Suppressor macrophage (primary cell): ENCODE measurements around the gene DDX41.
"Not testable (repeated sequence)": the region's sequence is repeated elsewhere in the genome, so short reads cannot be mapped to it uniquely, and the experiment has no call there.

Experiments used
- DNase-seq, 4 experiments: peaks; one replicate each; pipeline ENCODE4 v3.0.0-alpha.2; 2020 to 2022

The DDX41 gene

DNA sequence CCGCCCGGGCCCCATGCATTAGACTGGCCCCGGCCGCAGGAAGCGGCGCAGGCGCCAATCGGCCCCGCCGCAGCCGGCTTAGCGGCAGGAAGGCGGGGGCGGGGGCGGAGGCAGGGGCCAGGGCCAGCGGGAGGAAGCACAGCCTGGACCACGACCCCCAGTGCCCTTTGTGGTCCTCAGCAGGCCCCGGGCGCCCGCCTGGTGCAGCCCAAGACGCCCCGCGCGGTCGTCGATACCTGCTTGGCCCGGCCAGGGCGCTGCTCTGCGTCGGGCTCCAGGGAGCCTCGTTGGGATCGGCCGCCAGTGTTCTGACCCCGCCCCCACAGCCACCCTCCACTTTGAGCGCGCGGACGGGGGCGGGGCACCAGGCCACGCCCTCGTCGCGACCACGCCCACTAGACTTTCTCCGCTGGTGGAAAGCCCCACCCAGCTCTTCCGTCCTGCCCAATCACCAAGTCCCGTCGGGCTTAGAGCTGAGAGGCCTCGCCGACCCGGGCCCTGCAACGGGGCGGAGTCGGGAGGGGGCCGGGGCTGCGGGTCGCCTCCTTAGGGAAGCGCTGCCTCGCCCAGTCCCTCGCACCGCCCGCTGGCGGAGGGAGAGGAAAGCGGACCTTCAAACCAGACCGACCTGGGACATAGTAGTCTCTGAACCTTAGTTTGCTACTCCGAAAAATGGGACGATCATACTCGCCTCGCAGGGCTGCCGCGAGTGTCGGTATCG, 19.3 kb downstream of the DDX41 start, which contains the start of gene PDLIM7:
PDLIM7 (minus strand) TSS at position 313 of the 721 bp plus-strand sequence. CDS start 1,092 bp downstream, outside the sequence.
- DNase-seq, result peak; percentile 98 to 99 (median 98)

DNA sequence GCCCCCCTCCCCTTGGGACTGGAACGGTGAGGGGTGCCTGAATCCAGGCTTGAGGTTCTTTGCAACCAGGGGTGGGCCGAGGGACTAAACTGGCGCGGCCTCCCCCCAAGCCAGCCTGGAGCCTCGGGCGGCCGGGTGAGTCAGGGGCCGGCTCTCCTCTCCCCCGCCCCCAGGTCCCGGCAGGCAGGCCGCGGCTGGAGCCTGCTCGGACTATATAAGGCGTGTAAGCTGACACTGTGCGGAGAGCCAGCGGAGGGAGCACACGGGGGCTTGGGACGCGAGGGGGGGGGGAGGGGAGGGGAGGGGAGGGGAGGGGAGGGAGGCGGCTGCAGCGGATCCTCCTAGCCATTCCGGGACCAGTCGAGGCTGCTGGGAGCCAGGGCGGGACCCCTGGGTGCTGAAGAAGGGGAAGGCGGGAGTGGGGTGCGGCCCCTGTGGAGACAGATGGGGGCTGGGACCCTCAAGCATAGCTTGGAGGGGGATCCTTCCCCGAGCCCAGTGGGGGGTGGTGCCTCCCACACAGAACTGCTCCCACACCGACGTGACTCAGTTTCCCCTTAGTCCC, 20.0 kb downstream of the DDX41 start:
- peak; percentile 48 to 70 (median 65) for DNase-seq

DNA sequence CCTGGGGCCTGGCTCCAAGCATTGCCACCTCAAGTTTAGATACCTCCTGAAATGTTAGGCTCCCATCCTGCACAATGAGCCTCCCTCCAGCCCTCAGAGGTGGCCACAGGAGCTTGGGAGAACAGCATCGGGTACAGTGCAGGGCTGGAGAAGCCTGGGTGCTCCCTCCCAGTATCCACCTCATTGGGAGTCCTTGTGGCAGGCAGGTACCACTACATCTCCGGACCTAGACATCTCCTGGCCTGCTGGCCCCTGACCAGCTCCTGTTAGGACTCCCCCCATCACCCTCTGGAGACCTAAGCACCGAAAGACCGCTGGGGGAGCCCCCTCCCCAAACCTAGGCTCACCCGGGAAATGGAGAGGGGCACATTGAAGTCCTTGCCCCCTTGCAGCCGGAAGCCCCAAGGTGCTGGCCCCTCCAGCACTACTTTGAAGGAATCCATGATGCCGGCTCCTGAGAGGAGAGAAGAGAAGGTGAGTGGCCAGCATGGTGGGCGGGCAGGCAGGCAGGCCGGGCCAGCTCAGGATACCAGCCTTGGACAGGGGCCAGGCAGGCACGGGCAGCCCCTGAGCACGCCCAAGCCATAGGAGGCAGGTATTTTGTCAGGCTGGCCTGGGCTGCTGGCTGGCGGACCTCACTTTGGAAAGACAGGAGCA, 20.6 kb downstream of the DDX41 start:
- DNase-seq, result no peak

DNA sequence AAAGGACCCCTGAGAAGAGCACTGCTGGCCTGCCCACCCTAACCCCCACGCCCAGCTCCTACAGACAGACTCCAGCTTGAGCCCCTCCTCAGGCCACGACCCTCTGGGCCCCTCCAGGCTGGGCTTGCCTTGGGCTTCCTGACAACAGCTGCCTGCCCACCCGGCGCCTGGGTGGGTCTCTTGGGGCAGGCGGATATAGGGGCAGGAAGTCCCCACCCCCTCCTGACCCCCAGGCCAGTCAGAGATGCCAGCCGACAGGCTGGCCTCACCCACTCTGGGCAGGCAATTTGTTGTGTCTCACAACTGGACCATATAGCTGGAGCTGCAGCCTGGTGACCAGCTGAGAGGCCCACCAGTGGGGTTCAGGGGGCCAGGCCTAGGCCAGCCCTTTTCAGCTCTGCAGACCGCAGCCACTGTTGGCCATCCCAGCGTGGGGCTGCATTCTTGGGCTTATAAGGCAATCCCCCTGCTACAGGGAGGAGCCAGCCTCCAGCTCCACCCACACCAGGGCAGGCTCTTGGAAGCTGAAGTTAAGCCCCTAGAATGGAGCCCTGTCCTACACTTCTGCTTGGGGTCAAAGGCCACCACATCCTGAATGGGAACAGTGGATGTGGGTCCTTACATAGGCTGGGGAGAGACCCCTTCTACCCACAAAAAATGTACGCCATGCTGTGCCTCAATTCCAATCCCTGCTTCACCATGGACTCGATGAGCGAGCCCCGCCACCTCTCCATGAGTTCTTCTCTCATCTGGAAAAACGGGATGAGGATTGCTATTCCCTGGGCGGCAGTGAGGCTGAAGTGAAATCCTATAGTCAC, 21.3 kb downstream of the DDX41 start:
- peak; percentile 28 to 62 (median 48) for DNase-seq

DNA sequence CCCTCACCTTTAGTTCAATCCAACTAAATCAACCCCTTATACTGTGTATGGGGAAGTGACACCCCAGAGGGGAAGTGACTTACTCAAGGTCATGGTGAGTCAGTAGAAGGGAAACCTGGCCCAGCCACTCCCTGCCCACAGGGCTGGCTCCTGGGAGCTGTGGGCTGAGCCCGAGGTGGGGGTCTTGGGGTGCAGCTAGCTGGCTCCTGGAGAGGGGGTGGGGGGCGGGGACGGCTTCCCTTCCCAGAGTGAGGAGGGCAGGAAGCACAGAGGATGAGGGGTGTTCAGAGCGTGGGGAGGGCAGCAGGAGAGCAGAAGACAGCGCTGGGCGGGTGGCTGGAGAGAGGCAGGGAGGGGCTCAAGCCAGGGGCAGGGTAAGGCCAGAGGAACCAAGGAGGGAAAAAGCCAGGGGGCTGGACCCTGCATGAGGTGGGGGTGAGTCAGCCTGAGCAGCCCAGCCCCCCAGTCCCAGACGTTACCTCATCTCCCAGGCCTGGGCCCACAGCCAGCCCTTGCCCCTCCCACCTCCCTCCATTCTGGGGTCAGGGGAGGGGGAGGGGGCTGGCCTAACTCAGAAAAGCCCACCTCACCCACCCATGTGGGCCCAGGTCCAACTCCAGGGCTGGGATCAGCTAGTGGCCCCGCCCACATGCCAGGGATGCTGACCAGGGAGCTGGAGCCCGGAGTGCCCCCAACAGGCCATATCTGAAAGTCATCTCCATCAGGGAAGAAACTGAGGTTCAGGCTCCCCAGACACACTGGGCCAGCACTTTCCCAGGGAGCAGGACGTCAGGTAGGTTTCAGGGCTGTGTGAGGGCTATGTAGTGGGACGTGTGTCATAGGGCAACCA, 22.2 kb downstream of the DDX41 start:
- DNase-seq, result peak; percentile 68 to 88 (median 84)

DNA sequence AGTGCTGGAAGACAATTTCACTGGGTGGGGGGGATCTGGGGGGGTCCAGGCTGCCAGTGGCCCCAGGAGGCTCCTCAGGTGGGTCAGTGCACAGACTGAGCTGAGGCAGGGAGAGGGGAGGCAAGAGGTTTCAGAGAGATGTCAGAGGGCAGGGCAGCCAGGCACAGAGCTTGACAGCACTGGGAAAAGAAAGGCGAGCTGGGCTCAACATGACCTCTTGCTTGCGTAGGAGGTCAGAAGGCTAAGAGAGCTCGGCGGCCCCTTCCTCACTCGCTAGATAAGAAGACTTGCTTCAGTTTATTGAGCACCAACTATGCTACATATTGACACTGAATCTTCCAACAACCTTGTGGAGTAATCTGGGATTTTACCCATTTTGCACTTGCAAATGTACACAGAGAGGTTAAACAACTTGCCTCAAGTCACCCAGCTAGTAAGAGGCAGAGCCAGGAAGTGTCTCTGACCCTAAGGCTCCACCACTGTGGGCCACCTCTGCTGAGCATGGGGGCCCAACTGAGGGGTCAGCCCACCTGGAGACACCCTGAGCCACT, 22.9 kb downstream of the DDX41 start:
- DNase-seq, result peak in 2 of 4 experiments; percentile 21 to 33

DNA sequence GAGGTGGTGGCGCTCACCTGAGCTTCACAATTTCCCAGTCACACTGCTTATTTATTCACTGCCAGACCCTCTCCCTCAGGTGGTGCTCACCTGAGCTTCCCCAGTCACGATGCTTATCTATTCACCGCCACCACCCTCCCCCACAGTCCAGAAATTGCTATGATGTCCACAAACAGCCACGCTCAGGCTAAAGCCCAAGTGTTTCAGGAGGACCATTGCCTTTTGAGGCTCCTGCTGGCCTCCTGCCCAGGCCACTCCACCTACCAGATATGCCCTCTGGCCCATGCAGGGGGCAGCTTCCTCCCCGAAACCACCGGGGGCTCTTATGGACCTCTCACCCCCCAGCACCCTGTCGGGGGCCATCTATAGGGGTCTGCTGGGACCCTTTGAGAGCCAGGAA, 23.9 kb downstream of the DDX41 start:
- DNase-seq, result no peak

DNA sequence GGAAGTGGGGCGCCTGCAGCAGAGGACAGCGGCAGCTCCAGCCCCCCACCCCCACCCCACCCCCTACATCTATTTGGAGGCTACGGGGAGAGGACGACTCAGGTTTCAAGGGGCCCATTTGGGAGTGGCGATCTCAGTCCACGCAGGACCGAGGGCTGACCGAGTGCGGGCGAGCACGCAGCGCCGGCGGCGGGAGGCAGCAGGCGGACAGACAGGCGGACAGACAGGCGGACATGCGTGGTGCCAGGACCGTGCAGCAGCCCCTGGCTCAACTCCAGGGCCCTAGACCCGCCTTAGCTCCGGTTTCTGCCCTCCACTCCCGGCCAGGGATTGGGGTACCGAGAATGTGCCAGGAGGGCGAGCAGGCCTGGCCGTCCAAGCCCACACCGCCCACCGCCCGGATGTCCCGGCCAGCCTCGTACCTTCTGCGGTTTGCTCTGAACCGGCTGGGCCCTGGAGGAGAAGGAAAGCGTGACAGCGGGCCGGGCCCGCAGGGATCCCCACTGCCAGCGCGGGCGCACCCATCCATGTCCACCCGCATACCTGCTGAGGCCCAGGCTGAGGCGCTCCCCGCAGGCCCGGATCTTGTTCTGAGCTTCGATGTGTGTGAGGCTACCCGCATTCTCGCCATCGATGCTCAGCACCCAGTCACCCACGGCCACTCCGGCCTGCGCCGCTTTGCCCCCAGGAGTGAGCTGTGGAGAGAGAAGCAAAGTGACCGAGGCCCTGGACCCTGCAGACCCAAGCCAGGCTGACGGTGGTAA, 24.6 kb downstream of the DDX41 start:
- no peak for DNase-seq

DNA sequence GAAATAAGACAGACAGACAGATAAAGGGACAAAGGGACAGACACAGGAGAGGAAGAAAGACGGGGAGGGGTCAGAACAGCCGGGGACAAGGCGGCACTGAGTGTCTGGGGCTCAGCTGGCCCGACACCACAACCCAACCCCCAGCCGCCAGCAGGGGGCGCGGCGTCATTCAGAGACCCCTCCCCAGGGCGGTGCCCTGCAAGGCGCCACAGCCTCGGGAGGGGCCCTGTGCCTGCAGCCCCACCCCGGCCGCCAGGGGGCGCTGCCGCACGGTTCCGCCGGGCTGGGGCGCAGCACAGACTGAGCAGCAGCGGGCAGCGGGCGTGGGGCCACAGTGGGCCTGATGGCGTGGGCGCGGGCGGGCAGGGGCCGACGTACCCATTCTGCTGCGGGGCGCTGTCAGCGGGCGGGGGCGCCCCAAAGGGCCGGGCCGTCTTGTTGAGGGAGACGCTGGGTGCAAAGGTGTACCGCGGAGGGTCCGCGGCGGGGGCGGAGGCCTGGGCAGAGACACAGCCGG, 25.3 kb downstream of the DDX41 start:
- DNase-seq, result peak in 1 of 4 experiments; percentile 49

DNA sequence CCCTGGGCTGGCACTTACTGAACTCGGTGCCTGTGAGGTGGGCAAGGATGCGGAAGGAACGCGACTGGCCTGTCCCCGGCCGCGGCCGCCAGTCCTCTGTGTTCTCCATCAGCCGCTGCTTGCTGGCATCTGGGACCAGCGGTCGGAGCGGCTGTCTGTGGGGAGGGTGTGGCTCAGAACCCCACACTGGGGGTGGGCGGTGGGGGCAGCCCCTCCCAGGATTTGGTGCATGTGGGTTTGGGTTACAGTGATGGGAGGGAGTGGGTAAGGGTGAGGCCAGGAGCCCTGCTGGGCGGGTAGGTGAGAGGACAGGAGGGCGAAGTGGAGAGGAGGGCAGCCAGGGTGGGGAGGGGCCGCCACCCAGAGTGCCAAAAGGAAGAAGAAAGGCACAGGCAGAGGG, 25.8 kb downstream of the DDX41 start:
- no peak for DNase-seq

DNA sequence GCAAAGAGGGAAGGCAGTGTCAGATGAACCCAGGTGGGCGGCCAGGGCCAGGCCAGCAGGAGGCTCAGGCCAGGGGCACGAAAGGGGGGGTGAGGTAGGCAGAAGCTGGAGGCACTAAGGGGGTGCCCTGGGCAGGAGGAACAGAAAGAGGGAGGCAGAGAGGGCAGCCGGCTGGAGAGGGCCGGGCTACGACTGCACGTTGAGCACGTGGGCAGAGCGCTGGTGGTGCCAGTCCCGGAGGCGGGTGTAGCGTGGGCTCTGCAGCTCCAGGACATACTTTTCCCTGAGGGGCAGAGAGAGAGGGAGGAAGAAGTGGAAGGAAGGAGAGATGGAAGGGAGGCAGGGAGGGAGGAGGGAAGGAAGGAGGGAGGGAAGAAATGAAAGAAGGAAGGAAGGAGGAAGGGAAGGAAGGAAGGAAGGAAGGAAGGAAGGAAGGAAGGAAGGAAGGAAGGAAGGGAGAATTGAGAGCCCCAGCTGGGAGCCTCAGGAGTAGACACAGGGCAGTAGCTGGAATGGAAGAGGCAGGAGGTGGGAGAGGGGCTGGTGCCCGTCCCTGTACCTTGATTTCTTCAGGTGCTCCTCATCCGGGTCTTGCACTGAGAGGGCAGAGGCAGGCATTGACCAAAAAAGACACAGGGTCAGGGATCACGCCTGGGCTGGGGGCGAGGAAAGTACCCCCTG, 26.3 kb downstream of the DDX41 start:
- DNase-seq, result peak in 1 of 4 experiments; percentile 44

DNA sequence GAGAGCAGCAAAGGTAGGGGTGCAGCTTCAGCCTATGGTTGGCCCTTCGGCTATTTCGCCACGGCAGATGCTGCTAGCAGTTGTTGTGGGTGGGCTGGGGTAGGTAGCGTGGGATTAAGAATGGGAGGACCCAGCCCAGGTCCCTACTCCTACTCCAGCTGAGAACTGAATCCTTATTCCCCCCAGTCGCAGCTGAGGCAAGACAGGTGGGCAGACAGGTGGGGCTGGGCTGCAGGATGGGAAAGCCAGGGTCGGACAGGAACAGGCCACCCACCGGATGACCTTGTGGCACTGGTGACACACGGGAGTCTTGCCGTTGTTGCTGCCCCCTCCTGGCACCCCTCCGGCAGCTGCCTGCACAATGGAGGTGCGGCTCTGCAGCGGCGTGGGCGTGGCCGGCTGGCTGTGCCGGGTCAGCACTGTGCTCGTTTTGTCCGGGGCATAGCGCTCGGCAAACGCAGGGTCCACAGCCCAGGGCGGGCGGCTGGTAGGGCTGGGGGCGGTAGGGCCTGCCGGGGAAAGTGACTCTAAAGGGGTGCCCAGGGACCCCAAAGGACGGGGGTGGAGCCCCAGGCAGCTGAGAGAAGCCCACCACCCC, 27.5 kb downstream of the DDX41 start:
- no peak for DNase-seq

DNA sequence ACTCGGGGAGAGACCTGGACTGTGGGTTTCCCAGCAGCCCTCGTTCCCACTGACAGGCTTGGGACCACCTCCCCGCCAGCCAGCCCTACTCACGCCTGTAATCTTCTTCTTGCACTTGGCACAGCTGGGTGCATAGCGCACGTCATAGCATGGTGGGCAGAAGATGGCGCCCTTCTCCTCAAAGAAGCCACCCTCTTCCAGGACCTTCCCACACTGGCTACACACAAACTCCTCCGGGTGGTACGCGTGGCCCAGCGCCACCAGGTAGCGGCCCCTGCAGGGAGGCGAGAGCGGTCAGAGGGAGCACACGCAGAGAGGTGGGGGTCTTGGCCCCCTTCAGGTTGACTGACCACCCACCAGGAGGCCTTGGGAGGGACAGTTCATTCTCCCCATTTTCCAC, 28.8 kb downstream of the DDX41 start:
- DNase-seq, result no peak

DNA sequence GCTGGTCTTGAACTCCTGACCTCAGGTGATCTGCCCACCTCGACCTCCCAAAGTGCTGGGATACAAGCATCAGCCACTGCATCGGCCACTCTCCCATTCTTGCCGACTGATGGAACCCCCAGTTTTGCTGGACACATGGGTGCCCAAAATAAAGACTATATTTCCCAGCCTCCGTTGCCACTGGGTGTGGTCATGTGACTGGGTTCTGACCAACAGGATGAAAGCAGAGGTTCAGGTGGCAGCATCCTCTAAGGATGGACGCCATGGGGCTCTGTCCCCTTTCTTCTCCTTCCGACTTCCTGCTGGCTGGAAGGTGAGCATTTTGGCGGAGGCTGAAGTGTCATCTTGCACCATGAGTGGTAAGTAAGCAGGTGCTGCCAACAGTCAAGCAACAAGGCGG, 29.6 kb downstream of the DDX41 start:
- no peak for DNase-seq

DNA sequence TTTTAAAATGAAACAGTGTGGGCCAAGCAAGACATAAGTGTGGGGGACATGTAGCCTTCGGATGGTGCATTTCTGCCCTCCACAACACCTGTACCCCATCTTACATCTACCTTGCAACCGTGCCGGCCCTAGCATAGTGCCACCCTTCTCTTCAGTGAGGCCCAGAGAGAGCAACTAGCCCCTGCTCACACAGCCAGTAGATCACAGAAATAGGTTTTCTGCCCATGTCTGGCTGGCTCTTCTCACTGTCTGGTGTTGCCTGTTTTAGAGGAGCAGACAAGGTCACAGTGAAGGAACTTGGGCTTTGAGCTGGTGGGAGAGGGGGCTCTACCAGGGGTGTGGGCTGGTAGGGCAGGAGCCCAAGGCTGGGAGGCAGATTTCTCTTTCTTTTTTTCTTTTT, 30.5 kb downstream of the DDX41 start:
- no peak for DNase-seq

DNA sequence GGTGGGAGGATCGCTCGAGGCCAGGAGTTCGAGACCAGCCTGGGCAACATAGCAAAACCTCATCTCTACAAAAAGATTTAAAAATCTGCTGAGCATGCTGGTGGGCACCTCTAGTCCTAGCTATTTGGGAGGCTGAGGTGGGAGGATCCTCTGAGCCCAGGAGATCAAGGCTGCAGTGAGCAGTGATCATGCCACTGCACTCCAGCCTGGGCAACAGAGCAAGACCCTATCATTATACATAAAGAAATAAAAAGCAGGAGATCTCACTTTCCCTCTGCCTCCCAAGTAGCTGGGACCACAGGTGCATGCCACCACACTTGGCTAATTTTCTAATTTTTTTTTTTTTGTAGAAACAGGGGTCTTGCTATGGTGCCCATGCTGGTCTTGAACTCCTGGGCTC, 31.0 kb downstream of the DDX41 start:
- not testable (repeated sequence) for DNase-seq

DNA sequence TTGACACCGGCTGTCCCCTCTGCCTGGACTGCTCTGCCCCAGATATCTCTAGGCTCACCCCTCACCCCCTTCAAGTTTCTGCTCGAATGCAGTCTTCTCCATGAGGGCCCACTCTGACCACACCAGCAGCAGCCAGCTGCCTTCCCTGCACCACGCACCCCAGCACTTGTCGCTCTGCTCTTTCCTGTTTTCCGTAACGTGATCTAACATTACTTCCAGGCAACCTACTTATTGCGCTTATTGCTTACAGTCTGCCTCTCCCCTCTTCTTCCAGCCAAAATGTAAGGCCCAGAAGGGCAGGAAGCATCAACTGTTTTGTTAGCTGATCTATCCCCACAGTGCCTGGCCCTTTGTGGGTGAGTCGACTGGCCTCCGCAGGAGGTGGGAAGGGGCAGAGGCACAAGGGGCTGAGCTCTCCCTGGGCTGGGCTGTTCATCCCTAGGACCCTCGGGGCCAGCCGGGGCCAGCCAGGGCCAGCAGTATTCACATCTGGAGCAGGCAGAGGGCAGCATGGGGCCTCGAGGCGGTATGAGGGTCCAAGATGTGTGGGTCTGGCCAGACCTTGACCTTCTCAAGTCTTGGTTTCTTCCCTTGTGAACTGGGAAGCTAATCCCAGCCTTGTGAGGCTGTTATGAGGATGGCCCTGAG, 31.7 kb downstream of the DDX41 start:
- DNase-seq, result peak in 1 of 4 experiments; percentile 1

DNA sequence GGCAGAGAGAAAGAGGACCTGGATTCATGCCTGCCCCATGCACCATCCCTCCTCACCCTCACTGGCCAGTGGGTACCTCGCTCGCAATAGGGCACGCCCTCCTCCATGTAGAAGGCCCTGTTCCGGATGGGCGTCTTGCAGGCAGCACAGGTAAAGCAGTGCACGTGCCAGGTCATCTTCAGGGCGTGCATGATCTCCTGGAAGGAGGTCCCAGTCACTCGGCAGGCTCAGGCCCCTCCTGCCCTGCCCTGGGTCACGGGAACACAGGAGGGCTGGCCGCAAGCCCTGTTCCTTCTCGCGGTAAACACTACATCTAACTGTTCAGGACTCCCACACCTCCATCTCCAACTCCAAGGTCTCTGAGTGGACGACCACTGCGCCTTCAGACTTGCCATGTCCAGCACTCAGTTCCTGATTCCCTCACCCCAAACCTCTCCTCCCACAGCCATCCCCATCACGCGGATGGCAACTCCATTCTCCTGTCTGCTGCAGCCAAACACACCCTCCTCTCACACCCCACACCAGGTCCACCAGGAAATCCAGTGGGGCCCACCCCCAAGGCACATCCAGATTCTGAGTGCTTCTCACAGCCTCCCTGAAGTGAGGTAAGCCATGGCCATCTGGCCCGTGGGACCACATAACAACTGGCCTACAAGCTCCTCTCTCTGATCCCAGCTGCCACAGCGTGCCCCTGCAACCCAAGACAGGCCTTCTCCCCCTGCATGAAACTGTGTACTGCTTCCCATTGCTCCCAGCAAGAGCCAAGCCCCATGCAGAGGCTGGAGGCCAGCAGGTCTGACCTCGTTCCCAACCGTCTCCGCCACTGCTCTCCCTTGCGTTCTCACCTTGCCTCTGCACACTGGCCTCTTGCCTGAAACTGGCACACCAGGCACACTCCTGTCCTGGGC, 32.5 kb downstream of the DDX41 start:
- peak in 1 of 4 experiments; percentile 2 for DNase-seq
